ES-I3 (cell line): ENCODE data around the gene TRAF1.
A peak's percentile ranks its signal among the peaks of the same experiment; 100 is the strongest.

ENCODE experiments used
- H3K36me3 ChIP-seq: 2 replicates; pipeline ENCODE4 v1.6.1; 2013; ENCODE audit warnings: mild to moderate bottlenecking, low read length, control low read depth, moderate library complexity; ENCODE audit not compliant: insufficient read depth
- H3K4me1 ChIP-seq: 2 replicates; pipeline ENCODE4 v1.6.1; 2013; ENCODE audit warnings: mild to moderate bottlenecking, control low read depth, low read length; ENCODE audit not compliant: insufficient read depth
- H3K9ac ChIP-seq: 2 replicates; pipeline ENCODE4 v1.6.1; 2013; ENCODE audit warnings: low read depth, mild to moderate bottlenecking, low read length, moderate library complexity
- H3K9me3 ChIP-seq: 2 replicates; pipeline ENCODE4 v1.6.1; 2013; ENCODE audit warnings: mild to moderate bottlenecking, low read length, moderate library complexity; ENCODE audit not compliant: control insufficient read depth, insufficient read depth

Gene TRAF1

GRCh38 chr9:120895951-120896350 is 30.6 kb downstream of the TRAF1 start:
- H3K4me1 ChIP-seq: peaks cover 5% of the 10 kb centered on the region
- H3K9me3 ChIP-seq: no peaks in the 10 kb centered on the region
- no peak overlapping the region for H3K9ac ChIP-seq
- no peaks in the 10 kb centered on the region for H3K36me3 ChIP-seq

DNA sequence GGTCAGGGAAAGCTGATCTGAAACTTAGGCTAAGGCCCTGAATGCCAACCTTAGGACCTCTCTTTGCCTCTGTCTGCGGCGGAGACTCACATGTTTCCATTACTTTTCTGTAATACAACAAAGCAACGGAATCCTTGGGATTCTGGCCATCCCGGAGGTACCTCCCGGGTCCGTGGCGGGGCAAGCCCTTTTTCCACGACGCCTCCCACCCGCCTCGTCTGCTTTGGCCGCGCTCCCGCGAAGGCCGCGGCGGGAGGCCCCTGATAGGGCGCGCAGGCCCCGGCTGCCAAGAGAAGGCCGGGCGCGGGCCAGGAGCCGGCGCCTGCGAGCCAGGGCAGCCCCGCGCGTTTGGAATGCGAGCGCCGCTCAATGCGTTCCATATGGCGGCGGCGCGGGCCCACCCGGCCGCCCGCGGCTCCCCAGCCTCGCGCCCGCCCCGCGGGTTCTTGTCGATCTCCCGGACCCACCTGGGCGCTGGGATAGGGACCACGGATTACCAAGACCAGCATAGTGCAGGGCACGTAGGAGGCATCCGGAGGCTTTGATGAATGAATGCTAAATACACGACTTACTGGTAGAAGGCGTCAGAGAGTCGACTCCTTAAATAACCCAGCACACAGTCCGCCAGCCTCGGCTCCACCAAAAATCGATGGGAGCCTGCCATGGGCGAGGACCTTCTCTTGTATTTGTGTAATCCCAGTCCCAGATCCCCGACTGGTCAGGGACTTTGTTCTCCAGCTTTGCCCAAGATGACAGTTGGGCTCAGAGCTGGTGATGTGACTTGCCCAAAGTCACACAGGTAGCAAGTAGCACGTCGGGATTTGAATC is 32.1 kb downstream of the TRAF1 start:
- Histone ChIP-seq H3K36me3 (no peaks in the 10 kb centered on the region), H3K9ac (peak overlapping the region; percentile 37; the same call in 1 of the 2 replicates), H3K9me3 (no peaks in the 10 kb centered on the region), H3K4me1 (peaks cover 13% of the 10 kb centered on the region)

DNA sequence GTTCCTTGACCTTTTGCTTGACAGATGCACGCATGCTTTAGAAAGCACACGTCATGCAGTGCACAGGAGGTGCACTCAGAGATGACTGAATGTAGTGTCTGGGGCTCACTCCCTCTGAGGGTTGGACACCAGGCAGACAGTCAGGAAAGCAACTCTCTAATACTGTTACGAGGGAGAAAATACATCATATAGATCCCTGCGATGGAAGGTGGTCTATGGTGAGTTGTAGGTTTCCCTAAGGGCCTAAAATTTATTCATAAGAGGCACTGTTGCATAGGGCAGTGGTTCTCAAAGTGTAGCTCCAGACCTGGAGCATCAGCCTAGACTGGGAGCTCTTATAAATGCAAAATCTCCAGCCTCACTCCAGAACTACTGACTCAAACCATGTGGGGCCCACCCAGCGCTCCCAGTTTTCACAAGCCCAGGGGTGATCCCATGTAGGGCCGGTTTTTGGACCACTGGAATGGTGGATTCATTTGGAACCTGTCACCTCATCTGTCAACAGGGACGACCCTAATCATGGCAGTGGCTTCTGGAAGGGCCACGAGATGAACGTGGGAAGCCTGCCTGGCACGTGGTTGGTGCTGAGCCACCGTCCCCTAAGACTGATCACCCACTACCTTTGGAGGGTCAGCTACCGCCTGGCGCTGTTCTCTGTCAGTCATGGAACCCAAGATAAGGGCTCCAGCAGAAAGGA is 32.8 kb downstream of the TRAF1 start:
- H3K9ac ChIP-seq: no peak overlapping the region
- H3K4me1 ChIP-seq: peaks cover 13% of the 10 kb centered on the region
- H3K36me3 ChIP-seq: no peaks in the 10 kb centered on the region
- H3K9me3 ChIP-seq: no peaks in the 10 kb centered on the region

- peaks cover 13% of the 10 kb centered on the region for H3K4me1 ChIP-seq
- H3K36me3 ChIP-seq: no peaks in the 10 kb centered on the region
- no peaks in the 10 kb centered on the region for H3K9me3 ChIP-seq
- H3K9ac ChIP-seq: no peak overlapping the region
These were observed 33.6 kb downstream of the TRAF1 start for GRCh38 chr9:120892748-120893610.

- no peaks in the 10 kb centered on the region for H3K9me3 ChIP-seq
- peaks cover 11% of the 10 kb centered on the region for H3K4me1 ChIP-seq
- H3K36me3 ChIP-seq: no peaks in the 10 kb centered on the region
- H3K9ac ChIP-seq: no peak overlapping the region
These were observed 34.5 kb downstream of the TRAF1 start for GRCh38 chr9:120891884-120892747.

GRCh38 chr9:120891245-120891883 is 35.2 kb downstream of the TRAF1 start:
- H3K9ac ChIP-seq: no peak overlapping the region
- no peaks in the 10 kb centered on the region for H3K36me3 ChIP-seq
- H3K9me3 ChIP-seq: no peaks in the 10 kb centered on the region
- H3K4me1 ChIP-seq: peaks cover 8% of the 10 kb centered on the region

GRCh38 chr9:120890320-120891244 is 36.0 kb downstream of the TRAF1 start:
- no peak overlapping the region for H3K9ac ChIP-seq

GRCh38 chr9:120889606-120890271 is 36.9 kb downstream of the TRAF1 start:
- H3K9me3 ChIP-seq: no peaks in the 10 kb centered on the region
- no peak overlapping the region for H3K9ac ChIP-seq
- peaks cover 15% of the 10 kb centered on the region for H3K4me1 ChIP-seq
- no peaks in the 10 kb centered on the region for H3K36me3 ChIP-seq

More at GRCh38 chr9:120890320-120891244, 36.0 kb downstream of the TRAF1 start:
- Histone ChIP-seq H3K36me3 (no peaks in the 10 kb centered on the region), H3K9me3 (no peaks in the 10 kb centered on the region), H3K4me1 (peaks cover 15% of the 10 kb centered on the region)

DNA sequence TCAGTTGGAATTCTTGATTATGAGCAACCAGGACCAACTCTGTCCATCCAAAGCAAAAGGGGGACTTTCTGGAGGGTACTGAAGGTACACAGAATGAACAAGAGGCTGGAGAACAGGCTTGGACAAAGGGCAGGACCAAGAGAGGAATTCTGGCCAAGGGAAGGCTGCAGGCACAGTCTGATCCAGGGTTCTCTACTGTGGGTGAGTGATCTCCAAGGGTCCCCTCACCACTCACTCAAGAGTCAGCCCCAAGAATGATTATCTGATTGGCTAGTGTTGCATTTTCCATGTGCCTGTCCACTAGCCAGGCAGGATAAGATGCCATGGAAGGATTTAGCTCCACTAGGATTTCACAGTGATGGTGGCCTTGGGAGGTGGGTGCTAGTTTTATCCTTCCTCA is 38.0 kb downstream of the TRAF1 start:
- Histone ChIP-seq H3K36me3 (no peaks in the 10 kb centered on the region), H3K4me1 (peaks cover 15% of the 10 kb centered on the region), H3K9me3 (no peaks in the 10 kb centered on the region)

DNA sequence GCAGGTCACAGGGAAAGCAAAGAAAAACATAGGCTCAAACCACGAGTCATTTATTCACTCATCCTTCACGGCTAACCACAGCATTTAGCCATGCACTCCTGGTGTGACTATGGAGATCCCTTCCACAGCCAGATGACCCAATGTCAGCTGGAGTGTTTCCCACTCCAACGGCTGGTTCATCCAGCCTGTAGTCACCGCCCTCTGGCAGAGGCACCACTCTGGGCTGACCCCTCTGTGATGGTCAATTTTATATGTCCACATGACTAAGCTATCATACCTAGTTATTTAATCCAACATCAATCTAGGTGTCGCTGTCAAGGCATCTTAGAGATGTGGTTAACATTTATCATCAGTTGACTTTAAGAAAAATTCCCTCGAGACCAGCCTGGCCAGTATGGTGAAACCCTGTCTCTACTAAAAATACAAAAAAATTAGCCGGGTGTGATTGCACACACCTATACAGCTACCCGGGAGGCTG is 40.1 kb downstream of the TRAF1 start:
- Histone ChIP-seq H3K36me3 (no peaks in the 10 kb centered on the region), H3K9ac (no peak overlapping the region), H3K4me1 (peaks cover 15% of the 10 kb centered on the region; the same call in 1 of the 2 replicates), H3K9me3 (no peaks in the 10 kb centered on the region)

More for the DNA sequence above, 38.0 kb downstream of the TRAF1 start:
- no peak overlapping the region for H3K9ac ChIP-seq

DNA sequence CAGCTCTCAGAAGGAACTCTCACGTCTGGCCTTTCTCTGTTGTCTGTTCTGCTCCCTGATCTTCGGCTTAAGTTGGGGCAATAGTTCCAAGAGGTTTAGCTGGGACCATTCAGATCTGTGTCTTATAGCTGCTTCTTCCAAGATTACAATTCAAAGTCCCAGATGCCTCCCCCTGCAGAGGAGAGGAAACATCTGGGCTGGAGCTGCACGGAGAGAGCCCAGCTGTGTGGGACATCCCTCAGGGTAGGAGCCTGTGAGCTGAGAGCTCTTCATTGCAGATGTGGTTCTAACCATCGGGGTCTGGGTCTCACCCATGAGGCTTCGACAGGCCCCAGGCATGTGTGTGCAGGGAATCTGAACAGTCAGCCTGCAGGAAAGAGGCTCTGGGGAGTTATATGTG is 40.6 kb downstream of the TRAF1 start:
- H3K9me3 ChIP-seq: no peaks in the 10 kb centered on the region
- H3K36me3 ChIP-seq: no peaks in the 10 kb centered on the region
- H3K4me1 ChIP-seq: peaks cover 15% of the 10 kb centered on the region; the same call in 1 of the 2 replicates
- H3K9ac ChIP-seq: no peak overlapping the region

DNA sequence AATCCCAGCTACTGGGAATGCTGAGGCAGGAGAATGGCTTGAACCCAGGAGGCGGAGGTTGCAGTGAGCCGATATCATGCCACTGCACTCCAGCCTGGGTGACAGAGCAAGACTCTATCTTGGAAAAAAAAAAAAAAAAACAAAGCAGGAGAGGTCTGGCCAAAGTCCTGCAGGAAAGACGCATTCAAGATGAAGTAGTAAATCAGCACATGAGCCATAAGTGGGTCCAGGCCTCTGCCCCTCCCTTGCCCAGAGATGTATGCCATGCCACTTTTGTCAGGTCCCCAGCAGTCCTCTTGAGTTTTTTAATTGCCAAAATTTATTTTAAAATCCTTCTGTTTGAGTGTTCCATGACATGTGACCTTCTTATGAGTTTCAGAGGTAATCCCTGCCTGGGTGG is 41.1 kb downstream of the TRAF1 start:
- H3K9ac ChIP-seq: no peak overlapping the region
- no peaks in the 10 kb centered on the region for H3K9me3 ChIP-seq
- H3K4me1 ChIP-seq: peaks cover 10% of the 10 kb centered on the region; the same call in 1 of the 2 replicates
- H3K36me3 ChIP-seq: no peaks in the 10 kb centered on the region
